ENCODE measurements around the gene RTL1.

The RTL1 gene

GRCh38 chr14:100845341-100845740 is 58.2 kb downstream of the RTL1 start:
- no peak for DNase-seq

GRCh38 chr14:100844846-100845245 is 58.7 kb downstream of the RTL1 start:
- no peak for DNase-seq

- DNase-seq = no peak
Observed at GRCh38 chr14:100844421-100844820, 59.1 kb downstream of the RTL1 start.

- no peak for DNase-seq
Observed at GRCh38 chr14:100844082-100844408, 59.5 kb downstream of the RTL1 start.

GRCh38 chr14:100842799-100843198 is 60.7 kb downstream of the RTL1 start:
- DNase-seq = peak; percentile 55

GRCh38 chr14:100841761-100842403 is 61.6 kb downstream of the RTL1 start:
- no peak for DNase-seq

GRCh38 chr14:100841066-100841760 is 62.3 kb downstream of the RTL1 start:
- no peak for DNase-seq

GRCh38 chr14:100840286-100841065 is 63.0 kb downstream of the RTL1 start:
- DNase-seq = peak; percentile 67

- DNase-seq = peak; percentile 38
Observed at GRCh38 chr14:100839681-100840111, 63.8 kb downstream of the RTL1 start.

- DNase-seq = no peak
Observed at GRCh38 chr14:100839315-100839585, 64.3 kb downstream of the RTL1 start.

GRCh38 chr14:100838493-100839314 is 64.8 kb downstream of the RTL1 start:
- DNase-seq = peak; percentile 41

- no peak for DNase-seq
Observed at GRCh38 chr14:100837805-100838350, 65.6 kb downstream of the RTL1 start.

GRCh38 chr14:100836941-100837804 is 66.3 kb downstream of the RTL1 start:
- peak; percentile 50 for DNase-seq

- DNase-seq = no peak
Observed at GRCh38 chr14:100836311-100836805, 67.2 kb downstream of the RTL1 start.

GRCh38 chr14:100835548-100836310 is 67.8 kb downstream of the RTL1 start:
- no peak for DNase-seq

- DNase-seq = no peak
Observed at GRCh38 chr14:100834794-100835547, 68.6 kb downstream of the RTL1 start.

GRCh38 chr14:100834082-100834793 is 69.3 kb downstream of the RTL1 start:
- DNase-seq = no peak

GRCh38 chr14:100832311-100832960 is 71.1 kb downstream of the RTL1 start:
- peak; percentile 89 for DNase-seq

GRCh38 chr14:100830681-100831080 is 72.8 kb downstream of the RTL1 start:
- DNase-seq = peak; percentile 81

Data from eye (tissue), 1 donor.